Stimulated activated CD8-positive, alpha-beta memory T cell treated with anti-CD3 and anti-CD28 coated beads, Interleukin-7, amount 100 ng/mL, for 1 hour (primary cell): ENCODE measurements around the gene PTPRG.
"Not testable (repeated sequence)": the region's sequence is repeated elsewhere in the genome, so short reads cannot be mapped to it uniquely, and the experiment has no call there.

ENCODE experiments used
- DNase-seq, 2 donors: peaks; one replicate each; pipeline ENCODE4 v3.0.0-alpha.2; 2020; ENCODE audit warnings: low read depth in 2 of 2

Gene PTPRG

GRCh38 chr3:61796088-61796680, 234.8 kb downstream of the PTPRG start:
- DNase-seq: no peak

- no peak for DNase-seq
Measured at GRCh38 chr3:61796911-61797310, 235.5 kb downstream of the PTPRG start.

- no peak for DNase-seq
Measured at GRCh38 chr3:61802772-61803171, 241.4 kb downstream of the PTPRG start.

- no peak for DNase-seq
Measured at GRCh38 chr3:61803983-61804382, 242.6 kb downstream of the PTPRG start.

- no peak for DNase-seq
Measured at GRCh38 chr3:61804782-61805181, 243.4 kb downstream of the PTPRG start.

- no peak for DNase-seq
Measured at GRCh38 chr3:61805510-61806080, 244.2 kb downstream of the PTPRG start.

GRCh38 chr3:61806810-61807209, 245.4 kb downstream of the PTPRG start:
- no peak for DNase-seq

GRCh38 chr3:61807865-61808276, 246.5 kb downstream of the PTPRG start:
- DNase-seq: no peak

GRCh38 chr3:61808526-61808925, 247.2 kb downstream of the PTPRG start:
- DNase-seq: no peak

GRCh38 chr3:61808999-61809398, 247.6 kb downstream of the PTPRG start:
- no peak for DNase-seq

- no peak for DNase-seq
Measured at GRCh38 chr3:61809879-61810278, 248.5 kb downstream of the PTPRG start.

GRCh38 chr3:61810953-61811497, 249.7 kb downstream of the PTPRG start:
- DNase-seq: no peak

GRCh38 chr3:61811652-61812051, 250.3 kb downstream of the PTPRG start:
- no peak for DNase-seq

- DNase-seq: no peak
Measured at GRCh38 chr3:61812085-61812484, 250.7 kb downstream of the PTPRG start.

GRCh38 chr3:61812517-61812916, 251.1 kb downstream of the PTPRG start:
- DNase-seq: no peak

GRCh38 chr3:61813636-61814035, 252.3 kb downstream of the PTPRG start:
- no peak for DNase-seq

- DNase-seq: no peak
Measured at GRCh38 chr3:61814674-61815073, 253.3 kb downstream of the PTPRG start.

- not testable (repeated sequence) for DNase-seq
Measured at GRCh38 chr3:61816304-61816703, 254.9 kb downstream of the PTPRG start.

GRCh38 chr3:61819861-61820260, 258.5 kb downstream of the PTPRG start:
- no peak for DNase-seq

- no peak for DNase-seq
Measured at GRCh38 chr3:61820306-61820992, 259.1 kb downstream of the PTPRG start.

- DNase-seq: no peak
Measured at GRCh38 chr3:61821823-61822251, 260.5 kb downstream of the PTPRG start.

- no peak for DNase-seq
Measured at GRCh38 chr3:61822588-61822987, 261.2 kb downstream of the PTPRG start.

- DNase-seq: no peak
Measured at GRCh38 chr3:61824553-61825135, 263.3 kb downstream of the PTPRG start.
